Measurements from ENCODE around the gene GJA1.

DNA sequence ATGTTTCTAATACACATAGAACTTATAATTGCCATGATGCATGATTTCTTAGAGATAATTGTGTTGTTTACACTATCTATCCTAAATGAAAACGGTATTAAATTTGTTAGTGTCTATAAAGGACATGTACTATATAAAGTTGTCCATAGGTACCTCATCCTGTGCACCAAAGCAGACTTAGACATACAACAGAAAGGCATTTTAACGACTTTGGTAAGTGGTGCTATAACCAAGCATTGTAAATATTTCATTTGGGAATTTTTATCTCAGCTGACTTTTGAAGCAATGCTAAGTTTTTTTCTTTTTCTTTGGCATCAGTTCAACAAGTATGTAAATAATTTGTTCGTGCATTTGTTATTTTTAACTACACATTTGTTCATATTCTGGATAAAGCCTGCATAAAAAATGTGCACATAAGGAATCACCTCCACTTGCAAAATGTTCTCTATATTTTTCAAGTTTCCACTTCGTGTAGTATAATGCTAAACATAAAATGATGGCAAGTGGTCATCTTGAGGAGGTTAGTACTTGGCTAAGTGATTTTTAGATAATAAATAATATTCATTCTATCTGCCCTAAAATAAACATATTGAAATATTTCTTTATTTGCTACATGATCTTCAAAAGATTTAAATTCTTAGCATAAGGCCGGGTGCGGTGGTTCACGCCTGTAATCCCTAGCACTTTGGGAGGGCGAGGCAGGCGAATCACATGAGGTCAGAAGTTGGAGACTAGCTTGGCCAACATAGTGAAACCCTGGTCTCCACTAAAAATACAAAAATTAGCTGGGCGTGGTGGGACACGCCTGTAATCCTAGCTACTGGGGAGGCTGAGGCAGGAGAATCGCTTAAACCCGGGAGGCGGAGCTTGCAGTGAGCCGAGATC lies 6.3 kb upstream of the GJA1 start:
- TF ChIP-seq, protein P1, sequence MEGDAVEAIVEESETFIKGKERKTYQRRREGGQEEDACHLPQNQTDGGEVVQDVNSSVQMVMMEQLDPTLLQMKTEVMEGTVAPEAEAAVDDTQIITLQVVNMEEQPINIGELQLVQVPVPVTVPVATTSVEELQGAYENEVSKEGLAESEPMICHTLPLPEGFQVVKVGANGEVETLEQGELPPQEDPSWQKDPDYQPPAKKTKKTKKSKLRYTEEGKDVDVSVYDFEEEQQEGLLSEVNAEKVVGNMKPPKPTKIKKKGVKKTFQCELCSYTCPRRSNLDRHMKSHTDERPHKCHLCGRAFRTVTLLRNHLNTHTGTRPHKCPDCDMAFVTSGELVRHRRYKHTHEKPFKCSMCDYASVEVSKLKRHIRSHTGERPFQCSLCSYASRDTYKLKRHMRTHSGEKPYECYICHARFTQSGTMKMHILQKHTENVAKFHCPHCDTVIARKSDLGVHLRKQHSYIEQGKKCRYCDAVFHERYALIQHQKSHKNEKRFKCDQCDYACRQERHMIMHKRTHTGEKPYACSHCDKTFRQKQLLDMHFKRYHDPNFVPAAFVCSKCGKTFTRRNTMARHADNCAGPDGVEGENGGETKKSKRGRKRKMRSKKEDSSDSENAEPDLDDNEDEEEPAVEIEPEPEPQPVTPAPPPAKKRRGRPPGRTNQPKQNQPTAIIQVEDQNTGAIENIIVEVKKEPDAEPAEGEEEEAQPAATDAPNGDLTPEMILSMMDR (IDR thresholded peaks at IDR 0.05; ENCODE audit: low read length), result no peak
- TF ChIP-seq EZH2phosphoT487 (IDR thresholded peaks at IDR 0.05; ENCODE audit: low read length) (no peak), EZH2 (optimal IDR thresholded peaks at IDR 0.05; ENCODE audit: low read depth, low read length) (no peak)

Measured in MM.1S (cell line).